Measurements from ENCODE around the gene ICAM2.

GRCh38 chr17:64063766-64064224 is 43.4 kb upstream of the ICAM2 start:
- TF ChIP-seq CTCF (IDR thresholded peaks at IDR 0.05; ENCODE audit: insufficient read depth, low read length, poor library complexity, severe bottlenecking) = peak; percentile 37
- TF ChIP-seq EZH2phosphoT487 (conservative IDR thresholded peaks at IDR 0.05; ENCODE audit: low read length) = no peak
